Measurements from ENCODE around the gene MOK.

- TF ChIP-seq ZNF274 (IDR thresholded peaks at IDR 0.05; ENCODE audit: low read depth, low read length) (no peak), YY1 (IDR thresholded peaks at IDR 0.05; ENCODE audit: insufficient read depth, insufficient read length) (no peak)
Observed at GRCh38 chr14:102233081-102233480, 71.9 kb downstream of the MOK start.
